Measurements from ENCODE around the gene RPL31. TPM values are rescaled to one million over a fixed set of nuclear protein-coding genes. Genes with fewer than 3 reads are reported as not detected.

Gene RPL31
- total RNA-seq, 2 donors from 2014 or later, result 1,597 to 1,823 TPM

- H3K36me3 Mint-ChIP-seq (ENCODE audit: low read depth), result no peaks in the 10 kb centered on the region
- no peak overlapping the region for H3K27ac ChIP-seq (ENCODE audit: low read depth, low read length)
- no peak overlapping the region for H3K4me3 ChIP-seq (ENCODE audit: low read length)
- H3K9me3 Mint-ChIP-seq, result no peaks in the 10 kb centered on the region
- H3K9me3 ChIP-seq (ENCODE audit: control insufficient read depth, low read length), result no peaks in the 10 kb centered on the region
- H3K4me1 Mint-ChIP-seq, result no peaks in the 10 kb centered on the region
- H3K4me3 Mint-ChIP-seq, result no peak overlapping the region
- no peak for DNase-seq
- no peaks in the 10 kb centered on the region for H3K36me3 ChIP-seq (ENCODE audit: control insufficient read depth, insufficient read depth, low read length)
- H3K4me1 ChIP-seq (ENCODE audit: control insufficient read depth, insufficient read depth, low read length), result no peaks in the 10 kb centered on the region
- TF ChIP-seq CTCF (conservative IDR thresholded peaks at IDR 0.05), result no peak
- no peak overlapping the region for H3K9ac ChIP-seq (ENCODE audit: extremely low read depth, low read length, poor library complexity, severe bottlenecking)
- H3K27me3 Mint-ChIP-seq (ENCODE audit: insufficient read depth), result no peaks in the 10 kb centered on the region
- H3K27ac Mint-ChIP-seq, result no peak overlapping the region
- H3K27me3 ChIP-seq (ENCODE audit: control insufficient read depth, insufficient read depth, low read length, poor library complexity, severe bottlenecking), result no peaks in the 10 kb centered on the region
- 94 to 100% methylated on average over 2 to 5 of the region's 5 CpGs for WGBS, 2 experiments (ENCODE audit: insufficient coverage in 1 of 2, insufficient read length in 1 of 2)
Measured at GRCh38 chr2:100956081-100956480, 46.0 kb upstream of the RPL31 start.

- Histone ChIP-seq H3K27me3 (ENCODE audit: control insufficient read depth, insufficient read depth, low read length, poor library complexity, severe bottlenecking) (no peaks in the 10 kb centered on the region), H3K4me3 (ENCODE audit: low read length) (no peak overlapping the region), H3K36me3 (ENCODE audit: control insufficient read depth, insufficient read depth, low read length) (no peaks in the 10 kb centered on the region), H3K9ac (ENCODE audit: extremely low read depth, low read length, poor library complexity, severe bottlenecking) (no peak overlapping the region), H3K4me1 (ENCODE audit: control insufficient read depth, insufficient read depth, low read length) (no peaks in the 10 kb centered on the region), H3K9me3 (ENCODE audit: control insufficient read depth, low read length) (no peaks in the 10 kb centered on the region), H3K27ac (ENCODE audit: low read depth, low read length) (no peak overlapping the region)
- DNase-seq, result no peak
- WGBS, 2 experiments (ENCODE audit: insufficient coverage in 1 of 2, insufficient read length in 1 of 2), result 92 to 96% methylated on average over 13 to 16 of the region's 16 CpGs
- H3K4me3 Mint-ChIP-seq, result no peak overlapping the region
- H3K36me3 Mint-ChIP-seq (ENCODE audit: low read depth), result no peaks in the 10 kb centered on the region
- H3K9me3 Mint-ChIP-seq, result no peaks in the 10 kb centered on the region
- H3K27ac Mint-ChIP-seq, result no peak overlapping the region
- no peaks in the 10 kb centered on the region for H3K27me3 Mint-ChIP-seq (ENCODE audit: insufficient read depth)
- H3K4me1 Mint-ChIP-seq, result no peaks in the 10 kb centered on the region
- TF ChIP-seq CTCF (conservative IDR thresholded peaks at IDR 0.05), result no peak
Measured at GRCh38 chr2:100957996-100958653, 44.0 kb upstream of the RPL31 start.

- H3K9ac ChIP-seq (ENCODE audit: extremely low read depth, low read length, poor library complexity, severe bottlenecking), result no peak overlapping the region
- H3K9me3 ChIP-seq (ENCODE audit: control insufficient read depth, low read length), result no peaks in the 10 kb centered on the region
- H3K27me3 Mint-ChIP-seq (ENCODE audit: insufficient read depth), result no peaks in the 10 kb centered on the region
- H3K27ac ChIP-seq (ENCODE audit: low read depth, low read length), result no peak overlapping the region
- no peaks in the 10 kb centered on the region for H3K27me3 ChIP-seq (ENCODE audit: control insufficient read depth, insufficient read depth, low read length, poor library complexity, severe bottlenecking)
- no peak overlapping the region for H3K27ac Mint-ChIP-seq
- no peaks in the 10 kb centered on the region for H3K36me3 Mint-ChIP-seq (ENCODE audit: low read depth)
- DNase-seq, result no peak
- H3K4me1 Mint-ChIP-seq, result no peaks in the 10 kb centered on the region
- H3K36me3 ChIP-seq (ENCODE audit: control insufficient read depth, insufficient read depth, low read length), result no peaks in the 10 kb centered on the region
- H3K9me3 Mint-ChIP-seq, result no peaks in the 10 kb centered on the region
- TF ChIP-seq CTCF (conservative IDR thresholded peaks at IDR 0.05), result no peak
- no peaks in the 10 kb centered on the region for H3K4me1 ChIP-seq (ENCODE audit: control insufficient read depth, insufficient read depth, low read length)
- WGBS, 2 experiments (ENCODE audit: insufficient coverage in 1 of 2, insufficient read length in 1 of 2), result 90 to 95% methylated on average over 5 to 6 of the region's 6 CpGs
- no peak overlapping the region for H3K4me3 Mint-ChIP-seq
- H3K4me3 ChIP-seq (ENCODE audit: low read length), result no peak overlapping the region
Measured at GRCh38 chr2:100959225-100959880, 42.7 kb upstream of the RPL31 start.

All from endodermal cell (in vitro differentiated cells).